Measurements from ENCODE around the gene NPHP4.

NPHP4 gene

DNA sequence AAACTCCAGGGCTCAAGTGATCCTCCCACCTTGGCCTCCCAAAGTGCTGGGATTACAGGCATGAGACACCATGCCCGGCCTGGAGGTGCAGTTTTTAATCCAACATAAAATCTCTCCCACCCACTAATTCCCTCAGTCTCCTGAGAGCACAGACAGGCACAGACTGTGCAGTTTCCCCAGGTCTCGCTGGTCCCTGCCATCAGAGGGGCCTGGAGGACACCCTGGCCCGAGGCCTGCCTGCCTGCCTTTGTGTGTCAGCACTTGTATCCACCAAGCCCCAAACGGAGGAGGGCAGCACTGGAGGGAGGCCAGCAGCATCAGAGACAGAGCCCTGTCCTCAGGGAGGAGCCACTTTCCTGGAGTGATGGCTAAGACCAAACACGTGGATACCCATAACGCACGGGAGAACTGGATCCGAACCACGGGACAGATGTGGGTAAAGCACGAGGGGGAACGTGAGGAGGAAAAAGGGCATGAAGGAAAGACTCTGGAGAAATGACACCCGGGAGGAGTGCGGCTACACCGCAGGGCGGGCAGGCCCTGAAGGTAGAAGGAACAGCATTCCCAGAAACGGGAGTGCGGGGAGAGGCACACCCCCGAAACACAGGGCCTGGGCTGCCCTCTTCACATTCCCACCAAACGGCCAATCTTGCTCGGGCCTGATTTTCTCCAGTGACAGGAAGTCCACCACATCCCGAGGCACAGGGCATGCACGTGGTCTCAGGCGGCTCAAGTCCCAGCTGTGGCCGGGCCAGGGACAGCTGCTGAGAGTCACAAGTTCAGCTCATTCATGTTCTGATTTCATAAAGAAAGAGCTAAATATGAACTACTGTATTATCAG is 29.7 kb downstream of the NPHP4 start:
- Histone ChIP-seq H3K4me1 (ENCODE audit: insufficient read depth, low read length, severe bottlenecking) (no peaks in the 10 kb centered on the region), H3K79me2 (ENCODE audit: insufficient read depth, low read length) (no peaks in the 10 kb centered on the region), H3K9ac (ENCODE audit: low read length) (no peak overlapping the region), H4K20me1 (ENCODE audit: insufficient read depth, low read length) (no peaks in the 10 kb centered on the region), H3F3A (ENCODE audit: insufficient read depth, low read length) (no peaks in the 10 kb centered on the region), H3K4me2 (ENCODE audit: low read length) (no peak overlapping the region), H3K9me2 (ENCODE audit: low read depth, low read length) (no peaks in the 10 kb centered on the region), H3K27ac (ENCODE audit: low read depth, low read length, poor library complexity, severe bottlenecking) (no peak overlapping the region), H3K36me3 (ENCODE audit: insufficient read depth, low read length) (no peaks in the 10 kb centered on the region), H3K4me3 (ENCODE audit: low read depth, low read length, poor library complexity, severe bottlenecking) (no peak overlapping the region), H3K27me3 (ENCODE audit: insufficient read depth, low read length) (no peaks in the 10 kb centered on the region), H3K9me3 (ENCODE audit: low read length) (no peaks in the 10 kb centered on the region), H2AFZ (ENCODE audit: low read length) (no peak overlapping the region)
- no peak for TF ChIP-seq EZH2 (IDR thresholded peaks at IDR 0.05; ENCODE audit: borderline replicate concordance, low read length)
- TF ChIP-seq, protein P1, sequence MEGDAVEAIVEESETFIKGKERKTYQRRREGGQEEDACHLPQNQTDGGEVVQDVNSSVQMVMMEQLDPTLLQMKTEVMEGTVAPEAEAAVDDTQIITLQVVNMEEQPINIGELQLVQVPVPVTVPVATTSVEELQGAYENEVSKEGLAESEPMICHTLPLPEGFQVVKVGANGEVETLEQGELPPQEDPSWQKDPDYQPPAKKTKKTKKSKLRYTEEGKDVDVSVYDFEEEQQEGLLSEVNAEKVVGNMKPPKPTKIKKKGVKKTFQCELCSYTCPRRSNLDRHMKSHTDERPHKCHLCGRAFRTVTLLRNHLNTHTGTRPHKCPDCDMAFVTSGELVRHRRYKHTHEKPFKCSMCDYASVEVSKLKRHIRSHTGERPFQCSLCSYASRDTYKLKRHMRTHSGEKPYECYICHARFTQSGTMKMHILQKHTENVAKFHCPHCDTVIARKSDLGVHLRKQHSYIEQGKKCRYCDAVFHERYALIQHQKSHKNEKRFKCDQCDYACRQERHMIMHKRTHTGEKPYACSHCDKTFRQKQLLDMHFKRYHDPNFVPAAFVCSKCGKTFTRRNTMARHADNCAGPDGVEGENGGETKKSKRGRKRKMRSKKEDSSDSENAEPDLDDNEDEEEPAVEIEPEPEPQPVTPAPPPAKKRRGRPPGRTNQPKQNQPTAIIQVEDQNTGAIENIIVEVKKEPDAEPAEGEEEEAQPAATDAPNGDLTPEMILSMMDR (IDR thresholded peaks at IDR 0.05; ENCODE audit: low read length): no peak

DNA sequence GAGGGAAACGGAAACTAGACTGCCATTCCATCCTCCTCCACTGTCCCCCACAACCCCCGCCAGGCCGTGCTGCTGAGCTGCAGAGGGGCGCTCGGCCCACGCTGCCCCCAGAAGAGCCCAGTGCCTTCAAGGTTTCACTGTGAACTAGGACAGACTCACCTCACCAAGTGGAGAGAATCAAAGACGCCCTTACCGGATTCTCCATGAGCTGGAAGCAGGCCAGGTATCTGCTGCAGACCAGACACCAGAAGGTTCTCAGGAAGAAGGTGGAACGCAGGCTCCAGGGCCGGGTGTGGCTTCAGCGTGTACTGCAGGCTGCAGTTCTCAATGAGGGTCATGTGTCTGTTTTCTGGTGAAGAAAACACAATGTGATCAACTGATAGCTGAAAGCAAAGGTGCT is 30.6 kb downstream of the NPHP4 start:
- no peaks in the 10 kb centered on the region for H3K36me3 ChIP-seq (ENCODE audit: insufficient read depth, low read length)
- TF ChIP-seq, protein P1 (IDR thresholded peaks at IDR 0.05; ENCODE audit: low read length): no peak
- TF ChIP-seq EZH2 (IDR thresholded peaks at IDR 0.05; ENCODE audit: borderline replicate concordance, low read length): no peak
- no peak overlapping the region for H3K9ac ChIP-seq (ENCODE audit: low read length)
- no peak overlapping the region for H3K4me3 ChIP-seq (ENCODE audit: low read depth, low read length, poor library complexity, severe bottlenecking)
- H3K9me2 ChIP-seq (ENCODE audit: low read depth, low read length): no peaks in the 10 kb centered on the region
- no peaks in the 10 kb centered on the region for H3K27me3 ChIP-seq (ENCODE audit: insufficient read depth, low read length)
- H3K9me3 ChIP-seq (ENCODE audit: low read length): no peaks in the 10 kb centered on the region
- H3K27ac ChIP-seq (ENCODE audit: low read depth, low read length, poor library complexity, severe bottlenecking): no peak overlapping the region
- H3K4me2 ChIP-seq (ENCODE audit: low read length): no peak overlapping the region
- H2AFZ ChIP-seq (ENCODE audit: low read length): no peak overlapping the region
- H3F3A ChIP-seq (ENCODE audit: insufficient read depth, low read length): no peaks in the 10 kb centered on the region
- no peaks in the 10 kb centered on the region for H3K79me2 ChIP-seq (ENCODE audit: insufficient read depth, low read length)
- no peaks in the 10 kb centered on the region for H3K4me1 ChIP-seq (ENCODE audit: insufficient read depth, low read length, severe bottlenecking)
- no peaks in the 10 kb centered on the region for H4K20me1 ChIP-seq (ENCODE audit: insufficient read depth, low read length)

DNA sequence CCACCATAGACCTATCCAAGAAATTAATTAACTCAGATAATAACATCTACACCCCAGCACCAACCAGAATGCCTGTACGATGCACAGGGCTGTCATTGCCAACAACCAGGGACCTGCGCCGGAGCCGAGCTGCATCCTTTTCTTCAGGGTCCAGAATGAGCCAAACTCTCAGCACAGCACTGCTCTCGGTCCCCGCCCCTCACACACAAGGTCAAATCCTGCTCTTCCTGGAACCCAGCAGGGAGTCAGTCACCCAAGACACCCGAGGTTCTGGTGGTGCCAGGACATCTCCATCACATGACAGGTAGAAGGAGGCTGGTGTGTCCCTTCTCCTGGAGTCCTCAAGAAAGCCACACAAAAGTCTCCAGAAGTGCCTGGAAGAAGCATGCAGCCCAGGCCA is 31.9 kb downstream of the NPHP4 start:
- Histone ChIP-seq H3K9me2 (ENCODE audit: low read depth, low read length) (no peaks in the 10 kb centered on the region), H3F3A (ENCODE audit: insufficient read depth, low read length) (no peaks in the 10 kb centered on the region), H3K36me3 (ENCODE audit: insufficient read depth, low read length) (no peaks in the 10 kb centered on the region), H3K9ac (ENCODE audit: low read length) (no peak overlapping the region), H3K27ac (ENCODE audit: low read depth, low read length, poor library complexity, severe bottlenecking) (no peak overlapping the region), H3K79me2 (ENCODE audit: insufficient read depth, low read length) (no peaks in the 10 kb centered on the region), H3K4me3 (ENCODE audit: low read depth, low read length, poor library complexity, severe bottlenecking) (no peak overlapping the region), H4K20me1 (ENCODE audit: insufficient read depth, low read length) (no peaks in the 10 kb centered on the region), H3K27me3 (ENCODE audit: insufficient read depth, low read length) (no peaks in the 10 kb centered on the region), H3K4me2 (ENCODE audit: low read length) (no peak overlapping the region), H3K4me1 (ENCODE audit: insufficient read depth, low read length, severe bottlenecking) (no peaks in the 10 kb centered on the region), H2AFZ (ENCODE audit: low read length) (no peak overlapping the region), H3K9me3 (ENCODE audit: low read length) (no peaks in the 10 kb centered on the region)
- no peak for TF ChIP-seq EZH2 (IDR thresholded peaks at IDR 0.05; ENCODE audit: borderline replicate concordance, low read length)
- TF ChIP-seq, protein P1 (IDR thresholded peaks at IDR 0.05; ENCODE audit: low read length): no peak

Measured in OCI-LY1 (cell line).